Heart left ventricle (tissue), 16 donors: ENCODE data around the gene DCLK1. TPM values are rescaled to one million over a fixed set of nuclear protein-coding genes. Genes with fewer than 3 reads are reported as not detected.

Source experiments
- ATAC-seq, 4 donors: fragments of 200-7000 bp; cut with Tn5 transposase; one replicate each; pipeline ENCODE4 v1.9.1; 2020 to 2022; ENCODE audit warnings: moderate library complexity in 4 of 4, mild to moderate bottlenecking in 3 of 4, moderate number of reproducible peaks in 1 of 4
- DNase-seq, 5 donors: peaks; one replicate each; pipeline ENCODE4 v3.0.0-alpha.2; 2020
- H3K27ac ChIP-seq, 12 donors: fragments of 200-600 bp; sonication (generic) in 4 of 12; one replicate each; pipeline versions ENCODE4 v1.5.0 to v1.8.0; 2016 to 2022; ENCODE audit warnings: mild to moderate bottlenecking in 2 of 12
- H3K27me3 ChIP-seq, 9 donors: fragments of 200-600 bp; sonication (generic) in 2 of 9; one replicate each; pipeline versions ENCODE4 v1.5.1 to v1.8.0; 2016 to 2022; ENCODE audit warnings: mild to moderate bottlenecking in 3 of 9
- H3K36me3 ChIP-seq, 9 donors: fragments of 200-600 bp; sonication (generic) in 2 of 9; one replicate each; pipeline versions ENCODE4 v1.5.0 to v1.8.0; 2018 to 2022; ENCODE audit warnings: mild to moderate bottlenecking in 2 of 9
- H3K4me1 ChIP-seq, 12 donors: fragments of 200-600 bp; sonication (generic) in 4 of 12; one replicate each; pipeline versions ENCODE4 v1.5.0 to v1.8.0; 2016 to 2022; ENCODE audit warnings: mild to moderate bottlenecking in 3 of 12
- H3K4me3 ChIP-seq, 12 donors: fragments of 200-600 bp; sonication (generic) in 4 of 12; one replicate each; pipeline versions ENCODE4 v1.5.0 to v1.8.0; 2017 to 2022; ENCODE audit warnings: mild to moderate bottlenecking in 9 of 12, moderate library complexity in 4 of 12
- H3K9me3 ChIP-seq, 12 donors: fragments of 200-600 bp; sonication (generic) in 4 of 12; one replicate each; pipeline versions ENCODE4 v1.5.0 to v1.8.0; 2016 to 2022; ENCODE audit warnings: mild to moderate bottlenecking in 1 of 12
- POLR2A ChIP-seq, 2 donors: fragments of 450-650 bp; IDR thresholded peaks; one replicate each; pipeline ENCODE4 v1.6.1; 2017; ENCODE audit warnings: antibody characterized with exemption in 2 of 2, mild to moderate bottlenecking in 2 of 2, moderate library complexity in 2 of 2
- WGBS, 4 donors: extraction: QIAGEN DNeasy Blood & Tissue Kit in 2 of 4; methylation state at CpG; one replicate each; pipeline versions ENCODE4 v1.1.5 to v1.1.7; 2013 to 2018; 5-methylcytosine and 5-hydroxymethylcytosine counted together
- intact Hi-C, 10 donors: fragments of 100-400 bp; cut with DNase I; formaldehyde crosslinking; loops; one replicate each; pipeline versions ENCODE4 v1.11.1 to v1.14.2; 2022
- polyA plus RNA-seq, 2 donors: library from polyadenylated mRNA; stranded (reverse); fragments of 200-250 nt; gene quantifications; one replicate each; pipeline ENCODE4 v1.2.3, GENCODE V29; 2013
- total RNA-seq, 9 donors: library from RNA; depleted of rRNA in 2 of 9; stranded (reverse); fragments of >200 nt in 2 of 9; fragmentation: NEBNext Ultra II Directional in 3 of 9; extraction: Animal tissue kit (Norgen Biotek cat#: 25700) in 3 of 9; gene quantifications; one replicate each; pipeline versions ENCODE4 v1.1.0 to v1.2.4, GENCODE V29; 2016 to 2023
- TF ChIP-seq, protein P1 (sequence below), 12 donors: fragments of 200-600 bp; sonication (generic) in 4 of 12; IDR thresholded peaks; one replicate each; pipeline versions ENCODE4 v1.5.0 to v1.8.0; 2018 to 2022; ENCODE audit warnings: antibody characterized with exemption in 12 of 12, mild to moderate bottlenecking in 5 of 12
- donor health status: ischemic (EF 13 %, LVEDD 7.1; RV severe dilation, severe dysfunction).
- donor health status: healthy with polysubstance abuse.
- donor health status: DM: no; HTN: yes; CAD: no.
- donor health status: DM: no; HTN: no; CAD: no.
- donor health status: ischemic (EF 25% LVEDD 6.9; RV normal size, moderate dysfunction).
- donor health status: ischemic (EF 25% LVEDD 5.7; RV mildly dilated, moderate dysfunction).
- donor health status: healthy.
- donor health status: DM: yes; HTN: yes; CAD: no.
- donor health status: ischemic (EF 35%, LVEDD 5.7; RV mildly dilated, moderate dysfunction).
- donor health status: nonischemic (EF 11% LVEDD 7.7; RV severe dilation, severe dysfunction).
- donor health status: DM: yes; HTN: yes; CAD: no.
- donor health status: PGD.
- donor health status: ischemic (EF 29% LVEDD 5.4; RV normal size, mild dysfunction).
- donor health status: nonischemic (EF 23%, LVEDD 6.1; RV moderate dilation, normal function).

Gene DCLK1
- total and polyA plus RNA-seq, 11 donors, result 3.4 to 15.9 (median 11.2) TPM

- intact Hi-C loops, result loop anchor here in 3 of 10 donors (10.0 kb wide), 3 partner anchors 136 to 746 kb away; no protein-coding TSS in a partner anchor
- no peak for ATAC-seq
These were observed 142.5 kb downstream of the DCLK1 start for GRCh38 chr13:35988648-35989081.

DNA sequence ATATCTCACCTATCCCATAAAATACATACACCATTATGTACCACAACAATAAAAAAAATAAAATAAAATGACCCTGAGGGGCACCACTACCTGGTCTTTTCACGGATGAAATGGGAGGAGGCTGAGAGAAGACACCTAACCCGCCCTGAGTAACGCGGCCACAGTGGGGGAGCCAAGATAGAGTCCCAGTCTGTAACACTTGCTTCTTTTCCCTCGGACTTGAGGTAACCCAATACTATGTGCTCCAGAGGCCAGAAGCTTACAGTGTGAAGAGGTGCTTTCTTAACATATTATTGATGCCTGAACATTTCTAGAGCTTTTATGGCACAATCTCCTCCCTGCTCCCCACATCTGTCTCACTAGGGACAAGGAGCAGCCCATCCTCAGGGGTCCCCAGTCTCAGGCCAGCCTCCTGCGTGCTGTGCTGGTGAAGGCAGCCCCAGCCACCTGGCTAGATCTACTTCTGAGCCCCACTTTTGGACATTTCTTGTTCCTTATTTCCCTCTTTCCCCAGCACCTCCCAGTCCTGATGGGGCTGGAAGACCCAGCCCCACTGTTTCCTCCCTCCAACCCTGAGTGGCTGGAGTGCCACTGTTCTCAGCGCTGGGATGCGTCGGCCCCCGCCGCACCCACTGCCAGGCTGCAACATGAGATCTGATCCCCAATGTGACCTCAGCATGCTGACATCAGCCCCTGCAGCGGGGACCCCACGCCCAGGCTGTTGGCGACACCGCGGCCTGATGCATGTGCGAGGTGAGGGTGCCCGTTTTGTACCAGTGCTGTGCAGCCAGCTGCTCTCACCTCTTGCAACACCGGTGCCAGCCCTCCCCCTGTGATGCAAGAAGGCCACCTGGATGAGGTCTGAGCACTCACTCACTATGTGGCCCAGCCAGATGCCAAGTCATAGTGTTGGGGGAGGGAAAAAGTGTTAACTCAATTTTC lies 143.3 kb downstream of the DCLK1 start:
- DNase-seq, result peak in 1 of 5 donors; percentile 63
- H3K27me3 ChIP-seq, result no peaks in the 10 kb centered on the region
- intact Hi-C loops, result loop anchor here in 3 of 10 donors (10.0 kb wide), 3 partner anchors 137 to 747 kb away; no protein-coding TSS in a partner anchor
- H3K36me3 ChIP-seq, result no peaks in the 10 kb centered on the region
- peaks cover 0 to 2% (median 0%) of the 10 kb centered on the region in 12 donors for H3K4me1 ChIP-seq
- no peak overlapping the region for H3K4me3 ChIP-seq
- WGBS, 4 donors, result 53 to 67% (median 62%) methylated on average over 14 to 19 of the region's 19 CpGs
- no peak for ATAC-seq
- no peak overlapping the region for H3K27ac ChIP-seq
- H3K9me3 ChIP-seq, result no peaks in the 10 kb centered on the region
- TF ChIP-seq POLR2A (IDR thresholded peaks at IDR 0.05), result no peak
- TF ChIP-seq, protein P1, sequence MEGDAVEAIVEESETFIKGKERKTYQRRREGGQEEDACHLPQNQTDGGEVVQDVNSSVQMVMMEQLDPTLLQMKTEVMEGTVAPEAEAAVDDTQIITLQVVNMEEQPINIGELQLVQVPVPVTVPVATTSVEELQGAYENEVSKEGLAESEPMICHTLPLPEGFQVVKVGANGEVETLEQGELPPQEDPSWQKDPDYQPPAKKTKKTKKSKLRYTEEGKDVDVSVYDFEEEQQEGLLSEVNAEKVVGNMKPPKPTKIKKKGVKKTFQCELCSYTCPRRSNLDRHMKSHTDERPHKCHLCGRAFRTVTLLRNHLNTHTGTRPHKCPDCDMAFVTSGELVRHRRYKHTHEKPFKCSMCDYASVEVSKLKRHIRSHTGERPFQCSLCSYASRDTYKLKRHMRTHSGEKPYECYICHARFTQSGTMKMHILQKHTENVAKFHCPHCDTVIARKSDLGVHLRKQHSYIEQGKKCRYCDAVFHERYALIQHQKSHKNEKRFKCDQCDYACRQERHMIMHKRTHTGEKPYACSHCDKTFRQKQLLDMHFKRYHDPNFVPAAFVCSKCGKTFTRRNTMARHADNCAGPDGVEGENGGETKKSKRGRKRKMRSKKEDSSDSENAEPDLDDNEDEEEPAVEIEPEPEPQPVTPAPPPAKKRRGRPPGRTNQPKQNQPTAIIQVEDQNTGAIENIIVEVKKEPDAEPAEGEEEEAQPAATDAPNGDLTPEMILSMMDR (IDR thresholded peaks at IDR 0.05), result no peak

More at GRCh38 chr13:35988648-35989081, 142.5 kb downstream of the DCLK1 start:
- no peak overlapping the region for H3K4me3 ChIP-seq
- DNase-seq, result no peak
- H3K27ac ChIP-seq, result no peak overlapping the region
- H3K4me1 ChIP-seq, result peaks cover 0 to 10% (median 0%) of the 10 kb centered on the region in 12 donors
- 70 to 79% (median 76%) methylated on average over 6 of the region's 6 CpGs for WGBS, 4 donors
- no peaks in the 10 kb centered on the region for H3K36me3 ChIP-seq
- H3K9me3 ChIP-seq, result no peaks in the 10 kb centered on the region
- no peak for TF ChIP-seq POLR2A (IDR thresholded peaks at IDR 0.05)
- TF ChIP-seq, protein P1 (IDR thresholded peaks at IDR 0.05), result no peak
- no peaks in the 10 kb centered on the region for H3K27me3 ChIP-seq

- TF ChIP-seq, protein P1 (IDR thresholded peaks at IDR 0.05), result no peak
- no peak for TF ChIP-seq POLR2A (IDR thresholded peaks at IDR 0.05)
- Histone ChIP-seq H3K27ac (no peak overlapping the region), H3K27me3 (no peaks in the 10 kb centered on the region), H3K4me3 (no peak overlapping the region), H3K4me1 (peaks cover 0 to 4% (median 0%) of the 10 kb centered on the region in 12 donors), H3K36me3 (no peaks in the 10 kb centered on the region), H3K9me3 (no peaks in the 10 kb centered on the region)
- DNase-seq (no peak), ATAC-seq (peak in 3 of 4 donors; percentile 28 to 43 (median 36))
- intact Hi-C loops, result loop anchor here in 3 of 10 donors (10.0 kb wide), 3 partner anchors 140 to 750 kb away; no protein-coding TSS in a partner anchor
- 55 to 68% (median 66%) methylated on average over 10 of the region's 10 CpGs for WGBS, 4 donors
These were observed 146.3 kb downstream of the DCLK1 start for GRCh38 chr13:35984776-35985453.
